ENCODE data around the gene AKR1E2.

- TF ChIP-seq CTCF (conservative IDR thresholded peaks at IDR 0.05; ENCODE audit: low read depth, low read length) (no peak), EZH2phosphoT487 (IDR thresholded peaks at IDR 0.05; ENCODE audit: borderline replicate concordance, low read length) (no peak)
These were observed 18.9 kb downstream of the AKR1E2 start for GRCh38 chr10:4844864-4845263.

All from PC-3 (cell line).